Amniotic epithelial cell (primary cell): ENCODE measurements around the gene SH2D1B.
"Not testable (repeated sequence)": the region's sequence is repeated elsewhere in the genome, so short reads cannot be mapped to it uniquely, and the experiment has no call there.

Experiments used
- DNase-seq: peaks from one replicate; pipeline ENCODE4 v3.0.0-alpha.2; 2010; ENCODE audit warnings: low read depth

Gene SH2D1B

GRCh38 chr1:162412002-162412401 lies at the start of gene SH2D1B:
Gene SH2D1B, minus strand, starts transcription at chr1:162412136. Its CDS starts 120 bp downstream, at chr1:162412016.
- no peak for DNase-seq

GRCh38 chr1:162458236-162458635 lies 46.3 kb upstream of the SH2D1B start:
- no peak for DNase-seq

GRCh38 chr1:162456323-162456722 lies 44.4 kb upstream of the SH2D1B start:
- no peak for DNase-seq

- DNase-seq = not testable (repeated sequence)
Measured at GRCh38 chr1:162454361-162454760, 42.4 kb upstream of the SH2D1B start.

- no peak for DNase-seq
Measured at GRCh38 chr1:162446946-162447345, 35.0 kb upstream of the SH2D1B start.

- no peak for DNase-seq
Measured at GRCh38 chr1:162444903-162445302, 33.0 kb upstream of the SH2D1B start.

- not testable (repeated sequence) for DNase-seq
Measured at GRCh38 chr1:162432977-162433713, 21.2 kb upstream of the SH2D1B start.

- DNase-seq = no peak
Measured at GRCh38 chr1:162430583-162430982, 18.6 kb upstream of the SH2D1B start.

GRCh38 chr1:162422662-162423375 lies 10.9 kb upstream of the SH2D1B start:
- DNase-seq = no peak

- DNase-seq = peak; percentile 54
Measured at GRCh38 chr1:162421258-162422164, 9.6 kb upstream of the SH2D1B start.

GRCh38 chr1:162420120-162420519 lies 8.2 kb upstream of the SH2D1B start:
- DNase-seq = no peak

- peak; percentile 23 for DNase-seq
Measured at GRCh38 chr1:162419450-162419931, 7.6 kb upstream of the SH2D1B start.

- not testable (repeated sequence) for DNase-seq
Measured at GRCh38 chr1:162418584-162418983, 6.6 kb upstream of the SH2D1B start.

- no peak for DNase-seq
Measured at GRCh38 chr1:162417650-162418049, 5.7 kb upstream of the SH2D1B start.

GRCh38 chr1:162416909-162417308 lies 5.0 kb upstream of the SH2D1B start:
- no peak for DNase-seq

- no peak for DNase-seq
Measured at GRCh38 chr1:162416215-162416614, 4.3 kb upstream of the SH2D1B start.

- DNase-seq = no peak
Measured at GRCh38 chr1:162407539-162407938, 4.4 kb downstream of the SH2D1B start.

GRCh38 chr1:162406811-162407210 lies 5.1 kb downstream of the SH2D1B start:
- peak; percentile 33 for DNase-seq

GRCh38 chr1:162405800-162406199 lies 6.1 kb downstream of the SH2D1B start:
- DNase-seq = peak; percentile 81

- DNase-seq = peak; percentile 86
Measured at GRCh38 chr1:162404550-162405160, 7.3 kb downstream of the SH2D1B start.

GRCh38 chr1:162400790-162401355 lies 11.1 kb downstream of the SH2D1B start:
- DNase-seq = no peak
